Hematopoietic multipotent progenitor cell treated with erythropoietin and hydrocortisone succinate and interleukin-3 and kit ligand, for 17 days (in vitro differentiated cells): ENCODE results near the gene TRIM50.
"Not testable (repeated sequence)": the region's sequence is repeated elsewhere in the genome, so short reads cannot be mapped to it uniquely, and the experiment has no call there.

Experiments
- DNase-seq: peaks from one replicate; pipeline ENCODE4 v3.0.0-alpha.2; 2015; ENCODE audit warnings: low spot score

Gene TRIM50

DNA sequence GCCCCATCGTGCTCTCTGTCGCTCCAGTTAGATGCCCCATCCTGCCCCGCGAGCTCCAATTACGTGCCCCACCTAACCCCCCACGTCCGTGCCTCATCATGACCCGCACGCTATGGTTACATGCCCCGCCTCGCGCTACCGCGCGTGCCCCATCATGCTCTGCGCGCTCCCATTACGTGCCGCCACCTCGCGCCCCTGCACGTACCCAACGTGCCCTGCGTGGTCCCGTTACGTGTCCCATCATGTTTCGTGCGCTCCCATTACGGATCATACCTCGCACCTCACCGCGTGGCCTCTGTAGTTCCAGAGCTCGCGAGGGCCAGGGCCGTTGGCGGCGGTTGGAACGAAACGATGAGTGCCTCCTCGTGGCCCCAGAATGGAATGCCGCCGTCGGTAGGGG, at the start of gene TRIM50, which contains the start of gene FKBP6:
Gene TRIM50 (minus strand): TSS at position 161 of the 400 bp plus-strand sequence. CDS start 3,295 bp downstream, outside the sequence.
Gene FKBP6 (plus strand): TSS at position 240 of the 400 bp plus-strand sequence. CDS start 268 bp downstream, outside the sequence.
- DNase-seq = not testable (repeated sequence)

DNA sequence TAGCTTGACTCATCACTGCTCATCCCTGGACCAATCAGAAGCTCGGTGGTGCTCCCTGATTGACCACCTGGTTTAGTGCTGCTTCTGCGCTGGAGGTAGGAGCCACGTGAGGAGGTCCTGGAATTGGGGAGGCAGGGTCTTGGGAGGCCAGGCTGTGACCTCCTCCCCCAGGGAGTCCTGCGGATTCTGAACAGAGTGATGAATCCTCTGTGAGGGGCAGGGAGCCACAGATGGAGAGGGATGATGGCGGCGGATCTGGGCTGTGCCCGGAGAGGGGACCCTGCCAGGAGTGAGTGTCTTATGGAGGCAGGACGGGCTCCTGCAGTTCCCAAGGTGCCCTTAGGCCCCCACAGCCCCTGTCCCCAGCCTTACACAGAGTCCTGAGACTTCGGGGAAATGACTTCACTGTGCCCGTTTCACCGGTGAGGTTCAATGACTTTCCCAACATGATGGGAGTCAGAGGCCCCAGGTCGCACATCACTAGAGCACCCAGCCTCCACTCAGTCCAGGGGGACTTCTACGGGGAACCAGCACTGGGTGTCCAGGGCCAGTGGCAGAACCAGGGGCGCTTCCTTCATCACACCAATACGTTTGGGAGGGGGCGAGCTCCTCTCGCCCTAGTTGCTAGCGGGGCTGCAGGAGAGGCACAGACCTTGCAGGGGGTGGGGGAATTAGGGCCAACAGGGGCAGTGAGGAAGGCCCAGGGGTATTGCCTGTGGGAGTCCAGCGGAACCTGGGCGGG, 49.0 kb upstream of the TRIM50 start:
- DNase-seq = no peak

DNA sequence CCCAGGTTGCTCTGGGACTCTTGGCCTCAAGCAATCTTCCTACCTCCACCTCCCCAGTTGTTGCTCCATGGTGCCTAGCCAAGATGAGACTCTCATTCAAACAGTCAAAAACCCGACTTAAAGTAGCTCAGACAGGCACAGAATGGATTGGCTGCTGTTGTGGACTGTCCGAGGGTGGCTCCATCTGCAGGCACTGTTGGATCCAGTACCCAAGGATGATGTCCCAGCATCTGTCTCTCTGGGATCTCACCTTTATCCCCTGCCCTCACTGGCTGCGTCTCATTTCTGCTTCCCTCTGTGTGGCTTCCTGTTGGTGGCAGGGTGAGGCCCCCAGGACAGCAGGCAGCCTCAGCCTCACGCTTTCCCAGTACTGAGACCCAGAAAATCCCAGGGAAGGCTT, 48.4 kb upstream of the TRIM50 start:
- not testable (repeated sequence) for DNase-seq

DNA sequence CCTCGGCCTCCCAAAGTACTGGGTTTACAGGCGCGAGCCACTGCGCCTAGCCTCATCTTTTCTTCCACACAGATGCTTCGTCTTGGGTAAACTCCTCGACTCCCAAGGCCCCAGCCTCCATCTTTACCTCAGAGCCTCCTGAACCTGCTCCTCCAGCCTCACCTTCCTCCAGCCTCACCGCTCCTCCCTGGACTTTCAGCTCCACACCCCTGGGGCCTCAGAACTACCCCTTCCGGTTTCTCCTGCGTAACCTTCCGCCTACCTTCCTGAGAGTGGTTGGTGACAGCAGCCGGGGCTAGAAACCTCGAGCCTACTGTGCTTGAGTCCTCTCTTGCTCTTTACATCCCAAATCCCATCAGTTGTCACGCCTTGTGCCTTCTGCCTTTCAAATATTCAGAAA, 45.9 kb upstream of the TRIM50 start:
- DNase-seq = no peak

DNA sequence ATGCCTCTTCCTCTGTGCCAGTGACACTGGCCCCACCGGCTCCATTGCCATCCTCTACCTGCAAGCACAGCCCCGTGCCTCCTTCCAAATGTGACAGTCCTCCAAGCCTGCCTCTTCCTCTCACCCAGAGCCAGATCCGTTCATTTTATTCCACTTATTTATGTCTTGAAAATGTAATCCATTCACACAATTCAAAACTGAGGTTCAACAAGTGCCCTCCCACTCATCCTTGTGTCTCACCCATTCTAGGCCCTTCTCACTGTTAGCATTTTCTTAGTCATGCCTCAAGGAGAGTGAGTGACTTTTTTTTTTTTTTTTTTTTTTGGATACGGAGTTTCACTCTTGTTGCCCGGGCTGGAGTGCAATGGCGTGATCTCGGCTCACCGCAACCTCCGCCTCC, 41.7 kb upstream of the TRIM50 start:
- no peak for DNase-seq

GRCh38 chr7:73369009-73369408, 41.1 kb upstream of the TRIM50 start:
- no peak for DNase-seq

GRCh38 chr7:73366990-73367389, 39.1 kb upstream of the TRIM50 start:
- no peak for DNase-seq

- no peak for DNase-seq
These were observed 38.2 kb upstream of the TRIM50 start for GRCh38 chr7:73366127-73366526.

- DNase-seq = no peak
These were observed 36.3 kb upstream of the TRIM50 start for GRCh38 chr7:73364006-73364728.

DNA sequence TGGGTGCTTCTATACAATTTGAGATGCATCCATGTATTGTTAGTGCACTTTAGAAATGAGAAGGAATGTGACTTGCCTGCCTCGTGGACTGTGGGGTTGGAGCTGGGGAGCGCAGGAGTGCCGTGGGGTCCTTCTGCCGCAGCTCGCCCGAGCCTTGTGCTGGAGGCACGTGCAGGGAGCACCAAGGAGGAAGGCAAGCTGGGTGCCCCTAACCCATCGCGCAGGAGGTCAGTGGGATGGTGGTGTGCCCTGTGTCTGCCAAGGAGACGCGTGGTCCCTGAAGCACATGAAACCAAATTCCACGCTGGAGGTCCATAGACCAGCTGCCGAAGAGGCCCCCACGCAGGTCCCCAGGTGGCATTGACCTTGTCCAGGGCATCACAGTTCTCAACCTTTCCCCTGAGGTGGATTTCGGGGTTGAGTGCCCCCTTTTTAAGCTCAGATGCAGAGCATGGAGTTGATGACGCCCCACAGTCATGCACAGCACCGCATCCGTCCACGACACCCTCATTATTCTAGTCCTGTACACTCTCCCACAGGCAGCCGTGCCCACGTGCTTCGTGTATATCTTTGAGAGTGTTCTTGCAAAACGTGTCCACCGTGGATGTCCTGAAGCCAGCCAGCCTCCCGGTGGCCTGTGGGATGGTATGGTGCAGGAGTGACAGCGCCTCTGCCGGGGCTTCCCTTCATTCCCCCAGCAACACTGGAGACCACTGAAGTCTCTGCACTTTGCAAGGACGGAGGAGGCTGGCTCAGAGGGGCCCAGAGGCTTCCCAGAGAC, 35.5 kb upstream of the TRIM50 start:
- no peak for DNase-seq

- DNase-seq = not testable (repeated sequence)
These were observed 32.7 kb upstream of the TRIM50 start for GRCh38 chr7:73360590-73360989.

DNA sequence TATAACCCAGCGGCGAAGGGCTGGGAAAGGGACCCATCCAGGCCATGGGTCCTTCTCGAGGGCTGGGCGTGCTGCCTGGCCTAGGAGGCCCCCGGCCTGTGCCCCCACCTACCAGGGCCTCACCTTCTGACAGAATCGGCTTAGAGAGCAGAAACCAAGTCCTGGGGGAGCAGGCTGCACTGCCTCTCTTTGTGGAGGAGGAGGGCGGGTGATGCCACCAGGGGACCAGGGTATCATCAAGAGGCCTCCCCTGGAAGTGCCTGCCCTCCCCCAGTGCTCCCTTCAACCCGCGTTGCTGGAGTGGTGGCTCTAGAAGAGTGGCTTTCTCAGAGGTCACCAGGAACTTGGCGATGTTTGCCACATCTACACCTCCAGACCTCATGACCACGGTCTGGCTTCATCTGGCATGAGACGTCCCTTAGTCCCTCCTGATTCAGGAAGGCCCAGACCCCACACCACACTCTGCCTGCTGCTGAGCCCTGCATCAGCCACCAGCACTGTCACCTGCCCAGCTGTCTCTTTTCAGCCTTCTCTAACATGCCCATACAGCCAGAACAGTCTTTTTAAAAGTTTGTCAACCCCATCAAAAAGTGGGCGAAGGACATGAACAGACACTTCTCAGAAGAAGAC, 32.0 kb upstream of the TRIM50 start:
- no peak for DNase-seq

DNA sequence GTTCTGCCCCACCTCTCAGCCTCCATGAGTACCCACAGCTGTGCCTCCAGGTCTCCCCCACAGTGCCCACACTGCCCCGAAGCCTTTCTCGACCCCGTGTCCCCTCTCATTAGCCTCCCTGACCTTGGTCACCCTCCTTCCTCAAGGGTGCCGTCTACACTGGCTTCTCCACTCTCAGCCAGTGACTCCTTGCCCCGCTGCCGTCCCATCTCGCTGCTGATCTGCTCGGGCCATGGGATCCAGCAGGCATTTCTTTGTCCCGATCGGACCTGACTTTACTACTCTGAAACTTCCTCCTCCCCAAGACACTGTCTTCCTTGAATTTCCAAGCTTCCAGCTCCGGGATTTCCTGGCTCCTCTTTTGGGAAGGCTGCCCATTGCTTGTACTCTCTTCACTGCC, 31.4 kb upstream of the TRIM50 start:
- no peak for DNase-seq

DNA sequence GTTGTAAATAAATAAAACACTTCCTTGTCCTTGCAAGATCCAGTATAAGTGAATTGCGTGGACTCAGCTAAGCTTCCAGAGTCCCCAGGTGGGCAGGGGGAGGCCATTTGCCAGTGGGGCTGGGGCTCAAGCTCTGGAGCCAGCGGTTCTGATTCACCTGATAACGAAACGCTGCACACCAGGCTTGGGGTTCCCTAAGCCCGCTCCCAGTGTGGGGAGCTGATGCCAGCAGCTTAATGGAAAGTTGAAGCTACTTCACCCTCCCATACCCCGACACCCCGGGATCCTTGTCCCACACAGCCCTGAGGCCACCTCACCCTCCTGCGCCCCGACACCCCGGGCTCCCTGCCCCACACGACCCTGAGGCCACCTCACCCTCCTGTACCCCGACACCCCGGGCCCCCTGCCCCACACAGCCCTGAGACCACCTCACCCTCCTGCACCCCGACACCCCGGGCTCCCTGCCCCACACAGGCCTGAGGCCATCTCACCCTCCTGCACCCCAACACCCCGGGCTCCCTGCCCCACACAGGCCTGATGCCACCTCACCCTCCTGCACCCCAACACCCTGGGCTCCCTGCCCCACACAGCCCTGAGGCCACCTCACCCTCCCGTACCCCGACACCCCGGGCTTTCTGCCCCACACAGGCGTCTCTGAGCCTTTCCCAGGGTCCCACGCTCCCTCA, 30.9 kb upstream of the TRIM50 start:
- no peak for DNase-seq

GRCh38 chr7:73356159-73356558, 28.3 kb upstream of the TRIM50 start:
- no peak for DNase-seq

GRCh38 chr7:73354821-73355220, 26.9 kb upstream of the TRIM50 start:
- no peak for DNase-seq

- no peak for DNase-seq
These were observed 26.3 kb upstream of the TRIM50 start for GRCh38 chr7:73354196-73354595.

DNA sequence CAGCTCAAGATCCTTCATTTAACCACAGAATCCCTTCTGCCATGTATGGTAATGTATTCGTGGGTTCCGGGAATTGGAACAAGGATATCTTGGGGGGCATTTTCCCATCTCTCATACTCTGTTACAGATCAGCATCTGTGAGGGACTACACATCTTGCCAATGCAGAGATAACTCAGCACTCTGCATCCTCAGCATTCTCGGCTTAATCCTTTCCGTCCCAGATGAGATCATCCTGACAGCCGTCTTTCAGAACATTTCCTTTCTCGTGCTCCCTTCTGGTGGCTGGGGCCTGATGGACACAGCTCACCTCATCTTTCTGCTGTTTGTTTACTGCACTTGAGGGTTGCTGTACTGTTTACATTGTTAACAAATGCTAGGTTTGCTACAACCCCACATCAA, 25.4 kb upstream of the TRIM50 start:
- no peak for DNase-seq

DNA sequence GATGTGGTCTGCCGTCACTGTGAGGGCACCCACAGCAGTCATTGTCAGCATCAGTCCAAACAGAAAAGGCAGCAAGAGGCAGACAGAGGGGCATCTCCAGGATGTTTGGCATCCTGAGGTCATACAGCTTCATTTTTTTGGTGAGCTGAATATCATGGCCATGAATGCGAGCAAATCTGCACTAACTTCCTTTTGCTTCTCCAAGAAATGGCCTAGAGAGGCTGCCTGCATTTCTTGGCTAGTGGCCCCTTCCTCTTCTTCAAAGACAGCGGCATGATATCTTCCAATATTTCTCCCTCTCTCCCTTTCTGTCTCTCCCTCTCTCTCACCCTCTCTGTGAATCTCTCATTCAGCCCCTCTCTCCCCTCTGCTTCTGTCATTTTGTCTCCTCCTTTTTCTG, 24.9 kb upstream of the TRIM50 start:
- no peak for DNase-seq

DNA sequence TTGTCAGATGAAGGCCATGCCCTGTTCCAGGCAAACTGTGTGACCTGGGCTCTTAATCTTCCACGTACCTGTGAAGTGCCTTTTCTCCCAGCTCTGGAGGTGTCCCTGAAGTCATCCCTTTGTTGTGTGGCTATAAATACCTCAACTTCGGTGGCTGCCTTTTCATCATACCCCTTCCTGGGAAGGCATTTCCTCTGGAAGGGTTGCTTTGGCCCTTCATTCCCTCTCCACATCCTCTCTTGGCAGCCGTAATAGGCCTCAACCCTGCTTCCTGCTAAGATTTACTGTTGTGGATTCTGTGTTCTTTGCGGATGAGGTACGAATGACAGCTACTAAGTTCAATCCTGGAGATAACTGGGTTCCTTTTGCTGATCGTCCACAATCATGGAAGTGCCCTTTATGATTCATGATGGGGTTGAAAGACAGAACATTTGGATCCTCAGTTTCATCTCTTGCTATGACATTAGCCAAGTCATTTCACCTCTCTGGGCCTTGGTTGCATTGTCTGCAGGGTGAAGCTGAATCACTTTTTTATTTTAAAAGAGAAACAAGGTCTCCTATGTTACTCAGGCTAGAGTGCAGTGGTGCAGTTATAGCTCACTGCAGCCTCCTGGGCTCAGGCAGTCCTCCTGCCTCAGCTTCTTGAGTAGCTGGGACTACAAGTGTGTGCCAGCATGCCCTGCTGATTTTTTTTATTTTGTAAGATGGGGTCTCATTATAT, 23.7 kb upstream of the TRIM50 start:
- no peak for DNase-seq
